ENCODE measurements around the gene HERC2. TPM values are rescaled to one million over a fixed set of nuclear protein-coding genes. Genes with fewer than 3 reads are reported as not detected.
"Not testable (repeated sequence)": the region's sequence is repeated elsewhere in the genome, so short reads cannot be mapped to it uniquely, and the experiment has no call there.

The HERC2 gene
- total RNA-seq, 1 donor from 2014 or later: 40.3 TPM

- DNase-seq (ENCODE audit: low read depth in 2 of 2): peak in 1 of 2 donors; percentile 25
These were observed 99.4 kb downstream of the HERC2 start for GRCh38 chr15:28222612-28223011.

- DNase-seq (ENCODE audit: low read depth in 2 of 2): not testable (repeated sequence)
These were observed 100.3 kb downstream of the HERC2 start for GRCh38 chr15:28221696-28222095.

- no peak for DNase-seq (ENCODE audit: low read depth in 2 of 2)
These were observed 102.9 kb downstream of the HERC2 start for GRCh38 chr15:28219116-28219515.

GRCh38 chr15:28216946-28217546 is 104.9 kb downstream of the HERC2 start:
- DNase-seq (ENCODE audit: low read depth in 2 of 2): not testable (repeated sequence)

- DNase-seq (ENCODE audit: low read depth in 2 of 2): not testable (repeated sequence)
These were observed 106.5 kb downstream of the HERC2 start for GRCh38 chr15:28215521-28215920.

- DNase-seq (ENCODE audit: low read depth in 2 of 2): not testable (repeated sequence)
These were observed 107.8 kb downstream of the HERC2 start for GRCh38 chr15:28214006-28214790.

GRCh38 chr15:28213393-28213792 is 108.6 kb downstream of the HERC2 start:
- not testable (repeated sequence) for DNase-seq (ENCODE audit: low read depth in 2 of 2)

GRCh38 chr15:28208583-28208982 is 113.4 kb downstream of the HERC2 start:
- DNase-seq (ENCODE audit: low read depth in 2 of 2): no peak

GRCh38 chr15:28205640-28206039 is 116.3 kb downstream of the HERC2 start:
- DNase-seq (ENCODE audit: low read depth in 2 of 2): not testable (repeated sequence)

GRCh38 chr15:28203055-28203828 is 118.7 kb downstream of the HERC2 start:
- not testable (repeated sequence) for DNase-seq (ENCODE audit: low read depth in 2 of 2)

- DNase-seq (ENCODE audit: low read depth in 2 of 2): not testable (repeated sequence)
These were observed 119.9 kb downstream of the HERC2 start for GRCh38 chr15:28202124-28202523.

GRCh38 chr15:28198215-28198614 is 123.8 kb downstream of the HERC2 start:
- not testable (repeated sequence) for DNase-seq (ENCODE audit: low read depth in 2 of 2)

- not testable (repeated sequence) for DNase-seq (ENCODE audit: low read depth in 2 of 2)
These were observed 124.3 kb downstream of the HERC2 start for GRCh38 chr15:28197694-28198093.

GRCh38 chr15:28196581-28196980 is 125.4 kb downstream of the HERC2 start:
- DNase-seq (ENCODE audit: low read depth in 2 of 2): not testable (repeated sequence)

- DNase-seq (ENCODE audit: low read depth in 2 of 2): no peak
These were observed 129.2 kb downstream of the HERC2 start for GRCh38 chr15:28192772-28193171.

- peak; percentile 29 to 51 for DNase-seq (ENCODE audit: low read depth in 2 of 2)
These were observed 130.1 kb downstream of the HERC2 start for GRCh38 chr15:28191832-28192231.

- DNase-seq (ENCODE audit: low read depth in 2 of 2): no peak
These were observed 131.4 kb downstream of the HERC2 start for GRCh38 chr15:28190391-28191174.

GRCh38 chr15:28185148-28185895 is 136.7 kb downstream of the HERC2 start:
- no peak for DNase-seq (ENCODE audit: low read depth in 2 of 2)

- DNase-seq (ENCODE audit: low read depth in 2 of 2): no peak
These were observed 137.8 kb downstream of the HERC2 start for GRCh38 chr15:28184166-28184565.

- DNase-seq (ENCODE audit: low read depth in 2 of 2): no peak
These were observed 139.2 kb downstream of the HERC2 start for GRCh38 chr15:28182731-28183130.

- no peak for DNase-seq (ENCODE audit: low read depth in 2 of 2)
These were observed 139.8 kb downstream of the HERC2 start for GRCh38 chr15:28182216-28182615.
